Spinal cord (tissue), 10 donors: ENCODE data around the gene ZNF580. TPM values are rescaled to one million over a fixed set of nuclear protein-coding genes. Genes with fewer than 3 reads are reported as not detected.

Experiments used
- DNase-seq, 6 donors: peaks; one replicate each; pipeline versions ENCODE4 v3.0.0 to v3.0.0-alpha.2; 2013 to 2015; ENCODE audit warnings: low spot score in 6 of 6, low read depth in 4 of 6
- H3K27ac ChIP-seq: one replicate; pipeline ENCODE4 v1.5.1; 2013; ENCODE audit warnings: low read depth, low read length, control low read depth
- H3K27me3 ChIP-seq: one replicate; pipeline ENCODE4 v1.6.1; 2013; ENCODE audit warnings: low read length; ENCODE audit not compliant: control insufficient read depth, insufficient read depth
- H3K36me3 ChIP-seq: one replicate; pipeline ENCODE4 v1.6.1; 2013; ENCODE audit warnings: low read length; ENCODE audit not compliant: control insufficient read depth, insufficient read depth
- H3K4me1 ChIP-seq: one replicate; pipeline ENCODE4 v1.6.1; 2013; ENCODE audit warnings: low read length; ENCODE audit not compliant: control insufficient read depth, insufficient read depth
- H3K4me3 ChIP-seq: one replicate; pipeline ENCODE4 v1.5.1; 2013; ENCODE audit warnings: low read depth, low read length, control low read depth
- H3K9me3 ChIP-seq: one replicate; pipeline ENCODE4 v1.6.1; 2013; ENCODE audit warnings: low read length; ENCODE audit not compliant: control insufficient read depth, insufficient read depth
- WGBS: methylation state at CpG from one replicate; pipeline ENCODE4 v1.1.5; 2013; ENCODE audit warnings: missing lambda C conversion rate; ENCODE audit not compliant: insufficient coverage; 5-methylcytosine and 5-hydroxymethylcytosine counted together
- polyA plus RNA-seq, 2 donors: library from polyadenylated mRNA; unstranded; fragments of 120-200 nt; gene quantifications; one replicate each; pipeline ENCODE4 v1.2.1, GENCODE V29; 2013; ENCODE audit not compliant: insufficient read length in 2 of 2
- total RNA-seq, 2 donors: library from RNA; depleted of rRNA in 1 of 2; stranded (reverse); fragments of 120-200 nt in 1 of 2; fragments of >200 nt in 1 of 2; gene quantifications; one replicate each; pipeline versions ENCODE4 v1.2.3 to v1.2.4, GENCODE V29; 2013 to 2014
- donor health status: healthy.

Gene ZNF580
- total and polyA plus RNA-seq, 4 donors = 3.5 to 71.7 (median 38.7) TPM

DNA sequence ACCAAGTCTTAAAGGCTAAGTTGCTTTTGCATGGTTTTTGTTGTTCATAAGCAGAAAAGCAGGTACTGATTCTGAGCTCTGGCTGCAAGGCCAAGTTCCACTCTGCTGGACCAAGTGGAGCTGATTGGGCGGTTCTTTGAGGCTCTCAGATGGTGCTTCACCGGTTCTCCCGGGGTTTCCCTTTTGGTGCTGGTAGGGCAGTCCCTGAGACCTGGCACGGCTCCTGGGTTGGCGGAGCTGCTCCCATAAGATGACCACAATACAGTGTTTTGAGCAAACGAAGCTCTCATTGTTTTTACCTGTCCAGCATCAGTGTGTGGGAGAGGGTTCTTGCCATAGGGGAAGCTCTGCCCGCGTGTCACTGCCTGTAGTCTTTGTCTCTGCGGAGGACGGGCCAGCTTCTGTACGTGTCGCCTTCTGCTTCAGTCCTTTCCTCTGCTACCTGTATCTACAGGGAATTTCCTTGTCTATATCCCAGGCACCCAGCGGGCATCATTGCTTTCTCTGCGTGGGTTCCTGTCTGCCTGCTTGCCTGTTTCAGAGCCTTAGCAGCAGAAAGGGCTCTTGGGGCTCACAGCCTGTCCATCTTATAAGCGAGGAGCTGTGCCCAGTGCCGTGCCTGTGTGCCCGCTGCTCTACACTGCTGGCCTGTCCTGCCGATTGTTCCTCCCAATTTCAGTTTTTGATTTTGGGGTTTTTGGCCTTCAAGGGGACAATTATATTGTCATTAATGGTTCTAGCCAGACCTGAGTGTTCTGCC is 16.4 kb downstream of the ZNF580 start:
- H3K27me3 ChIP-seq = no peaks in the 10 kb centered on the region
- H3K4me1 ChIP-seq = peaks cover 37% of the 10 kb centered on the region
- H3K9me3 ChIP-seq = no peaks in the 10 kb centered on the region
- 72% methylated on average over 18 of the region's 18 CpGs for WGBS
- H3K4me3 ChIP-seq = no peak overlapping the region
- DNase-seq = no peak
- H3K27ac ChIP-seq = no peak overlapping the region
- H3K36me3 ChIP-seq = peaks cover 54% of the 10 kb centered on the region

DNA sequence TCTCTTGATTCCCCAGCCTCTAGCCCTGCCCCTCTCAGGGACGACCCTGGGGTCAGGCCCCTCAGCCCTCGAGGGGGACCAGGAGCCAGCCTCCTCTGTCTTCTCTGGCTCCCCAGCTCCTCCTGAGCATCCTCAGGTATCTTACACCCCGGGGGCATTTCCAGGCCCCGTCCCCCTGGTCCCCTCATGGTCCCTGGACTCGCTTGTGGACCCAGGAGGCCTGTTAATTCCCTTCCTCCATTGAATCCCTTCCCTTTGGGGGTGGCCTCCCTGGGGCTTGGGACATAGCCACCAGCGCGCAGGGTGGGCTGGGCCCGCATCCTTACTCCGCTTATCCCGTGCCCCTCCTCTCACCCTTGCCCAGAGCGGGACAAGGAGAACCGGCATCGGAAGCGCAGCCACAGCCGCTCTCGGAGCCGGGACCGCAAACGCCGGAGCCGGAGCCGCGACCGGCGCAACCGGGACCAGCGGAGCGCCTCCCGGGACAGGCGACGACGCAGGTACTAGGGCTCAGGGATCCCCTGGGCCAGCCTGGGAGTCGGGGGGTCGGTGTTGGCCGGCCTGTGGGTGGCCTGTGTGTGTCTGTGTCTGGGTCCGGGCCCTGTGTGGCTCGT is 18.2 kb downstream of the ZNF580 start:
- Histone ChIP-seq H3K36me3 (peaks cover 61% of the 10 kb centered on the region), H3K4me3 (no peak overlapping the region), H3K4me1 (peaks cover 26% of the 10 kb centered on the region), H3K27me3 (no peaks in the 10 kb centered on the region), H3K9me3 (no peaks in the 10 kb centered on the region), H3K27ac (no peak overlapping the region)
- WGBS = 92% methylated on average over 36 of the region's 37 CpGs
- DNase-seq = no peak

- no peak overlapping the region for H3K27ac ChIP-seq
Observed at GRCh38 chr19:55659822-55660221, 19.0 kb downstream of the ZNF580 start.

DNA sequence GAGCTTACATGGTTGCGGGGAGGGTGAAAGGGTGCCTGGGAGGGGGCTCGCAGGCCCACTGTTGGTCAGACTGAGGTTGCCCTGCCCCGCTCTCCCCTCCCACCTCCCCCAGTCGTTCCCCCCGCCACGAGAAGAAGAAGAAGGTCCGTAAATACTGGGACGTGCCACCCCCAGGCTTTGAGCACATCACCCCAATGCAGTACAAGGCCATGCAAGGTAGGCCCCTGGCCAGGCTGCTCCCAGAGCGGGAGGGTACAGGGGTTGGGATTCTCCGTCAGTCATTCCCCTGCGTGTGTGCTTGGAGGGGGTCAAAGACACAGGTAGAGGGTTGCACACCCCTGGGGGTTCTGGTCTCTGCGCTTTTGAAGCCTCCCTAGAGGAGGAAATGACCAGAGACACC is 19.6 kb downstream of the ZNF580 start:
- no peak overlapping the region for H3K27ac ChIP-seq
- H3K27me3 ChIP-seq = no peaks in the 10 kb centered on the region
- no peaks in the 10 kb centered on the region for H3K9me3 ChIP-seq
- no peak for DNase-seq
- 95% methylated on average over 5 of the region's 12 CpGs for WGBS
- peaks cover 70% of the 10 kb centered on the region for H3K36me3 ChIP-seq
- peaks cover 26% of the 10 kb centered on the region for H3K4me1 ChIP-seq
- no peak overlapping the region for H3K4me3 ChIP-seq

More at GRCh38 chr19:55659822-55660221, 19.0 kb downstream of the ZNF580 start:
- no peaks in the 10 kb centered on the region for H3K9me3 ChIP-seq
- peaks cover 26% of the 10 kb centered on the region for H3K4me1 ChIP-seq
- WGBS = 76% methylated on average over 2 of the region's 9 CpGs
- H3K27me3 ChIP-seq = no peaks in the 10 kb centered on the region
- H3K36me3 ChIP-seq = peaks cover 69% of the 10 kb centered on the region
- no peak for DNase-seq
- H3K4me3 ChIP-seq = no peak overlapping the region

DNA sequence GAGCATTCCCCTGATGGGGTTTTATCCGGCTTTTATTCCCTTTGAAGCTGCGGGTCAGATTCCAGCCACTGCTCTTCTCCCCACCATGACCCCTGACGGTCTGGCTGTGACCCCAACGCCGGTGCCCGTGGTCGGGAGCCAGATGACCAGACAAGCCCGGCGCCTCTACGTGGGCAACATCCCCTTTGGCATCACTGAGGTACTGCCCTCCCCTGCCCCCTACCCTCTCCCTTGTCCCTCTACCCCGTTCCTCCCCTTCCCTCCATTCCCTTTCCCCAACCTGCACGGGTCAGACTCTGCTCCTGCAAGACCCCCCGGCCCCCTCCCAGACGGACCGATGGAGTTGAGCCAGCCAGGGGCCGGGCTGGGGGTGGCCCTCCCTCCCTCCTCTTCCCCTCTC is 20.2 kb downstream of the ZNF580 start:
- 81% methylated on average over 14 of the region's 16 CpGs for WGBS
- Histone ChIP-seq H3K36me3 (peaks cover 76% of the 10 kb centered on the region), H3K4me3 (no peak overlapping the region), H3K27me3 (no peaks in the 10 kb centered on the region), H3K27ac (no peak overlapping the region), H3K4me1 (peaks cover 26% of the 10 kb centered on the region), H3K9me3 (no peaks in the 10 kb centered on the region)
- DNase-seq = no peak

DNA sequence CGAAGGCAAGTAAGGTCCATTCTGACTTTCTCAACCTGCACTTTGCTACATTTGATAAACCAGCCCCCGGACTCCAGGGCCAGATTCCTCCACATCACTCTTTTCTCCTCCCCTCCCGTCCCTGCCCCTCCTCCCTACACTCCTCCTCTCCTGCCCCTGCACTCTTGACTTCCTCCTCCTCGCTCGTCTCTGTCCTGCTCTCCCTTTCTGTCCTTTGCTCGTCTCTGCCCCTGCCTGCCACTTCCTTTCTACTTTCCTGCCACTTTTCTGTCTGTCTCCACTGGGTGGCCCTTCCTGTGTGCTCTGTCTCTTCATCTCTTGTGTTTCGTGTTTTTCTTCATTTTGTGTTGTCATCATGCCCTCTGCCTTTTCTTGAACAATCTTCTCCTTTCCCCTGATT is 21.0 kb downstream of the ZNF580 start:
- no peak for DNase-seq
- peaks cover 26% of the 10 kb centered on the region for H3K4me1 ChIP-seq

DNA sequence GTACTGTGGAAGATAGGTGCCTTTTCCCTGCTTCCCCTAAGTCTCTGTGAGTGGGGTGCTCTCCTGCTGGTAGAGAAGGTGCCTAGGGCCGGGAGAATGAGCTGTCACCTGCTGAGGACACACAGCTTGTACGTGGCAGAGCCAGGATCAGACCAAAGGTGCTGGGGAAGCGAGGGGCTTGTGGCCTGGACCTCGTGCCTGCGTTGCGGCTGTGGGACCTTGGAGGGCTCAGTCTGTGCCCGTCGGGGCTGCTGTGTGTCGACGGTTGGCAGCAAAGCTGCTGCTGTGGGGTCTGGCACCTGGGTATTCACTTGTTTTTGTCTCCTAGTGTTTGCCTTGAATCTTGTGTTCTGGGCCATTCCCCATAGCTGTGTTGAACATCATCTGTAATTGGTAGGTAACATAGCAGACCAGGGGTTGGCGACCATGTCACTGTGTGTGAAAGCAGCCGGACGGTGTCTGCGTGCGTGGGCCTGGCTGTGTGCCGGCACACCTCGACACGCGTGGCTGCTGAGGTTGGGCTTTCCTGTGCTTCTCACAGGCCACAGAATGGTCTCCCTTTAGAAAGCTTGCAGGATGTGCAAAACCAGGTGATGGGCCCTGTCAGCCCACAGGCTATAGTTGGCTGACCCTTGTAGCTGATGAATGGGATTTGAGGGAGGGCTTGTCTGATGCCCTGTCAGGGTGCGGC is 23.2 kb downstream of the ZNF580 start:
- Histone ChIP-seq H3K27ac (no peak overlapping the region), H3K4me3 (no peak overlapping the region), H3K27me3 (no peaks in the 10 kb centered on the region), H3K4me1 (peaks cover 9% of the 10 kb centered on the region), H3K36me3 (peaks cover 94% of the 10 kb centered on the region), H3K9me3 (no peaks in the 10 kb centered on the region)
- no peak for DNase-seq
- 90% methylated on average over 20 of the region's 20 CpGs for WGBS

More for the DNA sequence above, 21.0 kb downstream of the ZNF580 start:
- Histone ChIP-seq H3K4me3 (no peak overlapping the region), H3K9me3 (no peaks in the 10 kb centered on the region), H3K36me3 (peaks cover 84% of the 10 kb centered on the region), H3K27me3 (no peaks in the 10 kb centered on the region), H3K27ac (no peak overlapping the region)
- 67% methylated on average over 7 of the region's 7 CpGs for WGBS

DNA sequence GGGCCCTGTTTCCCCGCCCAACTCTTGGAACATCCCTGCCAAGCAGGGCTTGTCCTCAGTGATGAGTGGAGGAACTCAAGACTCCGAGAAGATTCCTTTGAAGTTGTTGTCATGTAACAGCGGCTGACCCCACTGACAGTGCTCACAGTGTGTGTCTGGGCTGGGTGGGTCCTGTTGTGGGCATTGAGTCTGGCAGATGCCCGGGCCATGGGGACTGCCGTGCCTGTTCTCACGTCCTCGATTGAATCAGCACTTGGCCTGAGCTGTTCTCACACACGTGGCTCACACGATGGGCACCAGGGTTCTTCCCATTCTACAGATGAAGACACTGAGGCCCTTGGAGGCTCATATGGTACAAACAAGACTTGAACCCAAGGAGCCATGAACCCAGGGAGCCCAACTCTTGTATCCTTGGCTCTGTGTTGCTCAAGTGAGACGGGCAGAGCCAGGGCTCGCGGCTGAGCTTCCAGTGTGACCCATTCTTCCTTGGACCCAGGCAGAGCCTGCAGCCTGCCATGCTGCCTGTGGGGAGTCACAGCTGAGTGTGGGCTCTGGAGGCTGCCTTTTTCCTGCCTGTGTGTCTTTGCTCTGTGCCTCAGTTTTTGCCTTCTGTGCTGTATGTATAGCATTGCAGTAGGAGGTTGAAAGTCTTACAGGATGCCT is 25.7 kb downstream of the ZNF580 start:
- Histone ChIP-seq H3K27me3 (no peaks in the 10 kb centered on the region), H3K4me3 (no peak overlapping the region), H3K27ac (no peak overlapping the region), H3K9me3 (no peaks in the 10 kb centered on the region), H3K36me3 (peaks cover 94% of the 10 kb centered on the region), H3K4me1 (peaks cover 2% of the 10 kb centered on the region)
- WGBS = 90% methylated on average over 12 of the region's 12 CpGs
- no peak for DNase-seq

DNA sequence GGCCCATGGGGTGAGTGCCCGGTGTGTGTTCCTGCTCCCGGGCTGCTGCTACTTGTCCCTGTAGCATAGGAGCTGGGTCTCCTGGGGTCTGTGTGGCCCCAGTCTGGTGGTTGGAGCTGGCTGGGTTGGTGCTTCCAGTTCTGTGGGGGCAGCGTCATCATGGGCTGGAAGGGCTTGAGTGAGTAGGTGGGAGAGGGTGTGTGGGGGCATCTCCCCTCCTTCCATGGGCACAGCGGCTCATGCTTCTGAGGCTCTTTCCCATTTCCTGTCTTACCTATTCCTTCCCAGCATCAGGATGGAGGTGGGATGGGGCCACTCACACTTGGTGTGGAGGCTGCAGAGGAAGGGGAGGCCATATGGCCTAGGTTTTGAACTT is 26.2 kb downstream of the ZNF580 start:
- WGBS = 93% methylated on average over 3 of the region's 4 CpGs
- DNase-seq = no peak
- H3K36me3 ChIP-seq = peaks cover 94% of the 10 kb centered on the region
- no peak overlapping the region for H3K27ac ChIP-seq
- peaks cover 3% of the 10 kb centered on the region for H3K4me1 ChIP-seq
- H3K27me3 ChIP-seq = no peaks in the 10 kb centered on the region
- H3K9me3 ChIP-seq = no peaks in the 10 kb centered on the region
- H3K4me3 ChIP-seq = no peak overlapping the region
